ENCODE results near the gene DIDO1. TPM values are rescaled to one million over a fixed set of nuclear protein-coding genes. Genes with fewer than 3 reads are reported as not detected.

DIDO1 gene
- total RNA-seq, 2 experiments from 2014 or later, result 65.1 to 70.6 TPM

- Histone ChIP-seq H3K27ac (ENCODE audit: low read depth, low read length, poor library complexity, severe bottlenecking) (no peak overlapping the region), H3K4me2 (ENCODE audit: low read length) (no peak overlapping the region), H3K4me1 (ENCODE audit: insufficient read depth, low read length, poor library complexity, severe bottlenecking) (peaks cover 8% of the 10 kb centered on the region), H3K36me3 (ENCODE audit: insufficient read depth, low read length) (peaks cover 10% of the 10 kb centered on the region; the same call in 1 of the 2 replicates), H3K4me3 (ENCODE audit: low read depth, low read length, poor library complexity, severe bottlenecking) (no peak overlapping the region), H3K79me2 (ENCODE audit: insufficient read depth, low read depth, low read length) (no peaks in the 10 kb centered on the region), H2AFZ (ENCODE audit: low read length) (no peak overlapping the region), H3K9me2 (ENCODE audit: insufficient read depth, low read length) (no peaks in the 10 kb centered on the region), H3K9me3 (ENCODE audit: low read length) (no peaks in the 10 kb centered on the region), H4K20me1 (ENCODE audit: insufficient read depth, low read length) (no peaks in the 10 kb centered on the region)
- DNase-seq (ENCODE audit: low spot score), result no peak
- no TSS peak for BruUV-seq (replicated peaks)
- TF ChIP-seq EZH2phosphoT487 (IDR thresholded peaks at IDR 0.05; ENCODE audit: borderline replicate concordance, low read depth, low read length) (no peak), CTCF (conservative IDR thresholded peaks at IDR 0.05; ENCODE audit: low read length) (no peak)
- intact Hi-C loops (cut with micrococcal nuclease; ENCODE audit: unreplicated experiment), result no loop called here
- CTCF ChIA-PET (ENCODE audit: unreplicated experiment), result no interaction called here
- POLR2A ChIA-PET, result no interaction called here
Observed at GRCh38 chr20:62841705-62842212, 84.5 kb downstream of the DIDO1 start.

- Histone ChIP-seq H3K9me3 (ENCODE audit: low read length) (no peaks in the 10 kb centered on the region), H3K9me2 (ENCODE audit: insufficient read depth, low read length) (no peaks in the 10 kb centered on the region), H3K36me3 (ENCODE audit: insufficient read depth, low read length) (peaks cover 3% of the 10 kb centered on the region; the same call in 1 of the 2 replicates), H3K4me3 (ENCODE audit: low read depth, low read length, poor library complexity, severe bottlenecking) (no peak overlapping the region), H3K79me2 (ENCODE audit: insufficient read depth, low read depth, low read length) (no peaks in the 10 kb centered on the region), H4K20me1 (ENCODE audit: insufficient read depth, low read length) (no peaks in the 10 kb centered on the region), H3K4me1 (ENCODE audit: insufficient read depth, low read length, poor library complexity, severe bottlenecking) (peaks cover 8% of the 10 kb centered on the region), H3K4me2 (ENCODE audit: low read length) (no peak overlapping the region), H3K27ac (ENCODE audit: low read depth, low read length, poor library complexity, severe bottlenecking) (no peak overlapping the region), H2AFZ (ENCODE audit: low read length) (no peak overlapping the region)
- no TSS peak for BruUV-seq (replicated peaks)
- TF ChIP-seq EZH2phosphoT487 (IDR thresholded peaks at IDR 0.05; ENCODE audit: borderline replicate concordance, low read depth, low read length) (no peak), CTCF (conservative IDR thresholded peaks at IDR 0.05; ENCODE audit: low read length) (no peak)
- ChIA-PET POLR2A (no interaction called here), CTCF (ENCODE audit: unreplicated experiment) (no interaction called here)
- intact Hi-C loops (cut with micrococcal nuclease; ENCODE audit: unreplicated experiment), result no loop called here
- DNase-seq (ENCODE audit: low spot score), result no peak
Observed at GRCh38 chr20:62840244-62841197, 85.8 kb downstream of the DIDO1 start.

- intact Hi-C loops (cut with micrococcal nuclease; ENCODE audit: unreplicated experiment), result no loop called here
- no peaks in the 10 kb centered on the region for H3K36me3 ChIP-seq (ENCODE audit: insufficient read depth, low read length)
- DNase-seq (ENCODE audit: low spot score), result no peak
Observed at GRCh38 chr20:62839816-62840215, 86.5 kb downstream of the DIDO1 start.

More at GRCh38 chr20:62839816-62840215, 86.5 kb downstream of the DIDO1 start:
- H3K9me2 ChIP-seq (ENCODE audit: insufficient read depth, low read length), result no peaks in the 10 kb centered on the region
- no peak overlapping the region for H3K4me2 ChIP-seq (ENCODE audit: low read length)
- H3K9me3 ChIP-seq (ENCODE audit: low read length), result no peaks in the 10 kb centered on the region
- H3K27ac ChIP-seq (ENCODE audit: low read depth, low read length, poor library complexity, severe bottlenecking), result no peak overlapping the region
- H2AFZ ChIP-seq (ENCODE audit: low read length), result no peak overlapping the region
- no peak for TF ChIP-seq EZH2phosphoT487 (IDR thresholded peaks at IDR 0.05; ENCODE audit: borderline replicate concordance, low read depth, low read length)
- CTCF ChIA-PET (ENCODE audit: unreplicated experiment), result no interaction called here
- no peaks in the 10 kb centered on the region for H3K79me2 ChIP-seq (ENCODE audit: insufficient read depth, low read depth, low read length)
- POLR2A ChIA-PET, result no interaction called here
- H3K4me3 ChIP-seq (ENCODE audit: low read depth, low read length, poor library complexity, severe bottlenecking), result no peak overlapping the region
- H3K4me1 ChIP-seq (ENCODE audit: insufficient read depth, low read length, poor library complexity, severe bottlenecking), result peaks cover 8% of the 10 kb centered on the region
- no peaks in the 10 kb centered on the region for H4K20me1 ChIP-seq (ENCODE audit: insufficient read depth, low read length)
- BruUV-seq (replicated peaks), result no TSS peak
